ENCODE measurements around the gene RAB11FIP3.

RAB11FIP3 gene

GRCh38 chr16:534856-535445 lies 109.5 kb downstream of the RAB11FIP3 start:
- DNase-seq = no peak

- DNase-seq = no peak
Observed at GRCh38 chr16:535446-536405, 110.3 kb downstream of the RAB11FIP3 start.

DNA sequence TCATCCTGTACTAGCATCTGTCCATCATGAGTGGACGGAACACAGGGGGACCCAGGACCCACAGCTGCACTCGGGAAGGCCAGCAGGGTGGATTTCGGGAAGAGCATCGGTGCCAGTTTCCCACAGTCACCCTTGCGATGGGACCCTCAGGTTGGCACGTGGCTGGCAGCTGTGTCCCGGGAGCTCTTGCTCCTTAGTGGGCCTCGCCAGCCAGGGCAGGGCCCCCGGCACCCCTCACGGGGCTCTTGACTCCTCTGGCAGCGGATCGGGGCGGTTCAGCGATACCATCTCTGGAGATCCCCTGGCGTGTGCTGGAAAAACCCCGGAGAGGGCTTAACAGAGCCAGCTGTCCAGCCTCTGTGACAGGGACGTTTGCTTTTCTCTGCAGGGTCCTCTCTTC lies 111.3 kb downstream of the RAB11FIP3 start:
- DNase-seq = no peak

DNA sequence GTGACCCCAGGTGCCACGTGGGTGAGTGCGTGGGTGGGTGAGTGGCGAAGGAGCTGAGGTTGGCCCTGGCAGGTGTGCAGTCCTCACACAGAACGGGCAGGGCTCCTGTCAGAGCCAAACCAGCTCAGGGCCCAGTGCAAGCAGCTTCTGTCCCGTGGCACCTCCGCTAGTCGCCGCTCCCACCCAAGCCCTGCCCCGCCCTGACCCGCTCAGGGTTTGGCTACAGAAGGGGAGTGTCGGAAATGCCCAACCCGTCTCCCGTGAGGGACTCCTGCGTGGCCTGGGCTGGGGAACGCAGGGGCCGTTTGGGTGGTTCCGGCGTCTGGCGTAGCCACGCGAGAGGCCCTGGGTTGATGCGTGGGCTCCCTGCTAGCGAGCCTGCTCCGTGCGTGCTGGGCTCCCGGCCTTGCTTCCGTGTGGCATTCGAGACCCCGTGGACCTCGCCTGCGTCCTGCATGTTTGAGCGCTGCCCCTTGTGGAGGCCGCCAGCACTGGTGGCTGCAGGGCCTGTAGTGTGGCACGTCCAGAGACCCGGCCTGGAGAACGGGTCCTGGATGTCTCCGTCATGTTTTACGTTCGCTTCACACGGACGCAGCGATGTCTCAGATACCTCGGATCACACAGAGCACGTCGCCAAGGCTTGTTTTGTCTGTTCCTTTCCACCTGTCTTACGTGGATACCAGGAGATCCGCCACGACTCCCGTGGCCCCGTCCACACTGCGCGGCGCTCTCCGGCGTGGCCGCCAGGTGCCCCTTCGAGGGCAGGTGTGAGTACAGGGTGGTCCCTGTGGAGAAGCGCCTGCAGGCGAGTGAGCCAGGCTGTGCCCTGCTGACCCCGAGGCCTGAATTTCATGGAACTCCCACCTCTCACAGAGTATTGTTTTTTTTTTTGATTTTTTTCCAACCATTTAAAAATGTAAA lies 112.2 kb downstream of the RAB11FIP3 start:
- no peak for DNase-seq

GRCh38 chr16:539901-540530 lies 114.6 kb downstream of the RAB11FIP3 start:
- DNase-seq = no peak

GRCh38 chr16:540645-541340 lies 115.3 kb downstream of the RAB11FIP3 start:
- no peak for DNase-seq

DNA sequence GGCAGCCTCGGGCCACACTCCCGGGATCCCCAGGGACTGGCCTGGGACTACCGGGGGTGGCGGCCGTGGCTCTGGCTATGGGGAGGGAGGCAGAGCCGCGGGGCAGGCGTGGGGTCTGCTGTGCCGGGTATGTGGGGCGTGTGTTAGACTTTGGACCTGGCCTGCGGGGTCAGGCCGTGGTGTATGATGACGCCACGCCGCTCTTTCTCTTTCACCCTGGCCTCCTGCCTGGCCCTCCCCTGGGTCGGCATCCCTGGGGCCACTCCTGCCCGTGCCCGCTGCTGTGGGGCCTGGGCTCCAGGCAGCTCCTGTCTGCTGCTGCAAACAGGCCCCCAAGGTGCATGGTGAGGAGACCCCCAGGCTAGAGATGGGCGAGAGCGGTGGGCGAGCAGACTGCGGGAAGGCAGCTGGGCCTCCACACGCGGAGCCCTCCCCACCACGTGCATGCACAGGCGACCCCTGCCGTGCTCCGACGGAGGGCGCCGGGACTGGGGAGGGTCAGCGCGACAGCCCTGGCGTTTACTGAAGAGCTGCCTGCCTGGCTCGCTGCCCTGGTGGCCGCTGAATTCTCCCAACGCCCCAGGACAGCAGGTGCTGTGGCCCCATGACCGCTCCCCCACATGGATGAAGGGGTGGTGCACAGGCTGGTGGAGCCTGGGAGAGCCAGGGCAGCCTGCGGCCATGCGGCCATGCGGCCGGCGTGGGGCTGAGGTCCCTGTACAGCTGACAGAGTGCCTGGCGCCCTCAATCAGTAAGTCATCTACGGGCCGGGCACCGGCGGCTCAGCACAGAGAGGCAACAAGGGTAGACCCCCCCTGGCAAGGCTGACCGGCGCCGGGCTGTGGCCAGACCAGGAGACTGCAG lies 118.1 kb downstream of the RAB11FIP3 start:
- no peak for DNase-seq

GRCh38 chr16:544517-544916 lies 119.1 kb downstream of the RAB11FIP3 start:
- DNase-seq = no peak

GRCh38 chr16:546909-547770 lies 121.7 kb downstream of the RAB11FIP3 start:
- DNase-seq = peak; percentile 40 to 71

- DNase-seq = no peak
Observed at GRCh38 chr16:548586-548985, 123.1 kb downstream of the RAB11FIP3 start.

DNA sequence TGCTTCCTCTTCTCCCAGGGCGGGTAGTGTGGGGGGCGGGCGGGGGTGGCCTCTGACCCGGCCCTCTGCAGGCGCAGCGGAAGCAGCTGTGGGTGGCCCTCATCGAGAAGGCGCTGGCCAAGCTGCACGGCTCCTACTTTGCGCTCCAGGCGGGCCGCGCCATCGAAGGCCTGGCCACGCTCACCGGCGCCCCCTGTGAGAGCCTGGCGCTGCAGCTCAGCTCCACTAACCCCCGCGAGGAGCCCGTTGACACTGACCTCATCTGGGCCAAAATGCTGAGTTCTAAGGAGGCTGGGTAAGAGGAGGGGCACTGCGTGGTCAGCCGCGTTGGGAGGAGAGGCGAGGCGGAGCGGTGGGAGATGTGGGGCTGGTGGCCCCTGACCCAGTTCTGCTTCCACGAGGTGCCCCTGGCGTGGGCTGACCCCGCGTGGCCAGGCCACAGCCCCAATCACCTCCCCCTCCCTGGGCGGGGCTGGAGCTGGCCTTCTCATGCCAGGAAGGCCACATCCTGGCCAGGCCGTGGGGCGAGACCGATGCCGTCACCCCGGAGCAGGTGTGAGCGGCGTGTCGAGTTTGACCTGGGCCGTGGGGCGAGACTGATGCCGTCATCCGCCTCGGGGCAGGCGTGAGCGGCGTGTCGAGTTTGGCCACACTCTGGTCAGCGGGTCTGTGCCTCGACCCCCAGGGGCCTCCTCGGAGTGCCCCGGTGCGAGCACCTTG lies 124.3 kb downstream of the RAB11FIP3 start:
- DNase-seq = no peak

- no peak for DNase-seq
Observed at GRCh38 chr16:551210-551609, 125.8 kb downstream of the RAB11FIP3 start.

- DNase-seq = no peak
Observed at GRCh38 chr16:552171-552570, 126.7 kb downstream of the RAB11FIP3 start.

GRCh38 chr16:553601-554296 lies 128.3 kb downstream of the RAB11FIP3 start:
- DNase-seq = no peak

- DNase-seq = no peak
Observed at GRCh38 chr16:554297-554621, 128.8 kb downstream of the RAB11FIP3 start.

DNA sequence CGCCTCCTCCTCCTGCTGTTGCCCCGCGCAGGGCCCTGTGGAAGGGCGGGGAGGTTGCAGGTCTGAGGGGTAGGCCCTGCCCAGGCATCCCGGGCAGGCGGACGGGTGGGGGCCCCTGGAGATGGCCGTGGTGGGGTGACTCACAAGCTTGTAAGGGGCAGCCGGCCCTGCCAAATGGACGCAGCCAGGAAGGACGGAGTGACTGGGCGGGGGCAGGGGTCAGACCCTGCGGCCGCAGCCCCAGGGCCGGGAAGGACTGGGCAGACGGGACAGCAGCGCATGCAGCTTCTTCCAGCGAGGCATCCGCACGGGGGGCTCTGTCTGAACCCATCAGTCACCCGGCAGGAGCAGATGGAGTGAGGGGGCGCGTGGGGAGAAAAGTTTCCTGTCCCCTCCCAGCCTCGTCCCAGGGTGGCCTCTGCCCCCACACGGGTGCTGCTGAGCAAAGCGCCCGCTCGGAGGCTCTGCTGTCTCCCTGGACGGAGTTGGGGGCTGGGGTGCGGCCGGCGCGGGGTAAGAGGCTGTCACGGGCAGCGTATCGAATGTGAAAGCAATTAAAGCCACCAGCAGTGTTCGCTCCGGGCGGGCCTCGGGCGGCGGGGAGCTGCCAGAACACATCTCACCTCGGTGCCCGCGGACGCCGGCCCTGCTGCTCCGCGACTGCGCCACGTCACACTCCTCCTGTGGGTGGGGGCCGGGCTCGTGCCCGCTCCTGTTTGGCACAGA lies 129.4 kb downstream of the RAB11FIP3 start:
- DNase-seq = no peak

DNA sequence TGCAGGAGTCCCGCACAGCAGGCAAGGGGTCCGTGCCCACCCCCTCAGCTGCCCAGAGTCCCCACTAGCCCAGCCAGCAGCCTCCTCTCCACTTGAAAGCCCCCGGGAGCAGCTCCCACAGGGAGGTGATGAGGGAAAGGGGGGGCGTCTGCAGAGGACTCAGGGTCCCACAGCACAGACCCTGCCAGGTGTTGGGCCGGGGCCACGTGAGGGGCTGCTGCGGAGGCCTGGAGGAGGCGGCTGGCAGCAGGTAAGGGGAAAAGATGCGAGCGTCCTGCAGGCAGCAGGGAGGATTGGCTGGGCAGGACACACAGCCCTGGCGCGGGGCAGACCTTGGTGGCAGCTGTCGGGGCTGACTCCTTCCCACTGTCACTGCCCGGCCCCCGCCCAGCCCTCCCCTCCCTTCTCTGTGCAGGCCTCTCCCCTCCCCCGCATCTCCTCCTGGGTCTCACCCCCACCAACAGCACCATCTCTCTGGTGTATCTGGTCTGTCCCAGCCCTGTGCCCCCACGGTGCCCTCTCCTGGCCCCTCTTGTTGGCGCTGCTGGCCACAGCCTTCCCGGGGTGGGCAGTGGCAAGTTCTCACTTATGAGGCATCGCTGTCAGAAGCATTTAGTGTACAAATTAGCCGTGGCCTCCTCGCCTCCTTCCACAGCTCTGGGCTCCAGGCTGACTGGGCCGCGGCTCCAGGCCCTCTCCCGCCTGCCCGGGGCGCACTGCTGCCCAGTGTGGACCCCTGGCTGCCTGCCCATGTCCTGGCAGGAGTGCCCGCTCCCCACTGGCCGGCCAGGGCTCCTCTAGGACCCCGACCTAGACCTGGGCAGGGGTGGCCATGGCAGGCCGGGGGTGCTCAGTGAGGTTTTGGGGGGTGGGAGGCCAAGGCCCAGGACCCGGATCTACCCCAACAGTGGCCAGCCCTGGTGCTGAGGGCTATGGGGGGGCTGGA lies 130.4 kb downstream of the RAB11FIP3 start:
- DNase-seq = no peak

Measured in inflammatory macrophage (primary cell).